WTC11 (cell line): ENCODE data around the gene EPHB6.

ENCODE experiments used
- CREM ChIP-seq: sonication (generic); formaldehyde crosslinking; IDR thresholded peaks from 2 replicates; pipeline ENCODE4 v1.8.1; 2022; ENCODE audit warnings: mild to moderate bottlenecking, missing genetic modification reagents, moderate library complexity
- EMX1 ChIP-seq: fragments of 250-450 bp; sonication (Bioruptor Pico); IDR thresholded peaks from 2 replicates; pipeline ENCODE4 v1.8.0; 2021; ENCODE audit warnings: mild to moderate bottlenecking
- NFYB ChIP-seq: sonication (generic); formaldehyde crosslinking; conservative IDR thresholded peaks from 2 replicates; pipeline ENCODE4 v1.8.0; 2022; ENCODE audit warnings: low read depth, missing genetic modification reagents
- NR2C2 ChIP-seq: sonication (generic); formaldehyde crosslinking; IDR thresholded peaks from 2 replicates; pipeline ENCODE4 v1.8.0; 2022; ENCODE audit warnings: mild to moderate bottlenecking, missing genetic modification reagents
- SP1 ChIP-seq: sonication (generic); formaldehyde crosslinking; conservative IDR thresholded peaks from 2 replicates; pipeline ENCODE4 v1.8.1; 2022; ENCODE audit warnings: missing genetic modification reagents
- STAT6 ChIP-seq: sonication (generic); formaldehyde crosslinking; conservative IDR thresholded peaks from 2 replicates; pipeline ENCODE4 v1.8.1; 2023; ENCODE audit warnings: mild to moderate bottlenecking, low read depth, missing genetic modification reagents, moderate library complexity
- ZNF121 ChIP-seq: sonication (generic); formaldehyde crosslinking; IDR thresholded peaks from 2 replicates; pipeline ENCODE4 v1.8.0; 2023; ENCODE audit warnings: missing genetic modification reagents
- ZNF138 ChIP-seq: sonication (generic); formaldehyde crosslinking; conservative IDR thresholded peaks from 2 replicates; pipeline ENCODE4 v1.8.1; 2022; ENCODE audit warnings: mild to moderate bottlenecking, moderate library complexity, missing genetic modification reagents
- TF ChIP-seq, protein P1 (sequence below): fragments of 200-600 bp; IDR thresholded peaks from 2 replicates; pipeline ENCODE4 v1.8.0; 2022; ENCODE audit warnings: antibody characterized with exemption
- TF ChIP-seq, protein P2 (sequence below): sonication (generic); formaldehyde crosslinking; conservative IDR thresholded peaks from 2 replicates; pipeline ENCODE4 v1.8.1; 2022; ENCODE audit warnings: mild to moderate bottlenecking, missing genetic modification reagents

- TF ChIP-seq STAT6 (CRISPR knock-in tag): no peak
- TF ChIP-seq, protein P1, sequence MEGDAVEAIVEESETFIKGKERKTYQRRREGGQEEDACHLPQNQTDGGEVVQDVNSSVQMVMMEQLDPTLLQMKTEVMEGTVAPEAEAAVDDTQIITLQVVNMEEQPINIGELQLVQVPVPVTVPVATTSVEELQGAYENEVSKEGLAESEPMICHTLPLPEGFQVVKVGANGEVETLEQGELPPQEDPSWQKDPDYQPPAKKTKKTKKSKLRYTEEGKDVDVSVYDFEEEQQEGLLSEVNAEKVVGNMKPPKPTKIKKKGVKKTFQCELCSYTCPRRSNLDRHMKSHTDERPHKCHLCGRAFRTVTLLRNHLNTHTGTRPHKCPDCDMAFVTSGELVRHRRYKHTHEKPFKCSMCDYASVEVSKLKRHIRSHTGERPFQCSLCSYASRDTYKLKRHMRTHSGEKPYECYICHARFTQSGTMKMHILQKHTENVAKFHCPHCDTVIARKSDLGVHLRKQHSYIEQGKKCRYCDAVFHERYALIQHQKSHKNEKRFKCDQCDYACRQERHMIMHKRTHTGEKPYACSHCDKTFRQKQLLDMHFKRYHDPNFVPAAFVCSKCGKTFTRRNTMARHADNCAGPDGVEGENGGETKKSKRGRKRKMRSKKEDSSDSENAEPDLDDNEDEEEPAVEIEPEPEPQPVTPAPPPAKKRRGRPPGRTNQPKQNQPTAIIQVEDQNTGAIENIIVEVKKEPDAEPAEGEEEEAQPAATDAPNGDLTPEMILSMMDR: no peak
- TF ChIP-seq ZNF138 (CRISPR knock-in tag): no peak
- no peak for TF ChIP-seq NR2C2 (CRISPR knock-in tag)
- TF ChIP-seq CREM (CRISPR knock-in tag): no peak
- TF ChIP-seq, protein P2, sequence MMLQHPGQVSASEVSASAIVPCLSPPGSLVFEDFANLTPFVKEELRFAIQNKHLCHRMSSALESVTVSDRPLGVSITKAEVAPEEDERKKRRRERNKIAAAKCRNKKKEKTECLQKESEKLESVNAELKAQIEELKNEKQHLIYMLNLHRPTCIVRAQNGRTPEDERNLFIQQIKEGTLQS: no peak
- no peak for TF ChIP-seq EMX1 (CRISPR knock-in tag)
- TF ChIP-seq NFYB (CRISPR knock-in tag): no peak
- TF ChIP-seq ZNF121: no peak
- TF ChIP-seq SP1 (CRISPR knock-in tag): no peak
These were observed 35.3 kb upstream of the EPHB6 start for GRCh38 chr7:142819530-142819929.
